Measurements from ENCODE around the gene PIAS1.

- TF ChIP-seq CTCF (IDR thresholded peaks at IDR 0.05) (no peak), POLR2A (IDR thresholded peaks at IDR 0.05; ENCODE audit: low read length) (no peak), RAD21 (conservative IDR thresholded peaks at IDR 0.05 in 1 of 2, IDR thresholded peaks at IDR 0.05 in 1 of 2) (no peak), ESRRA (IDR thresholded peaks at IDR 0.05; ENCODE audit: borderline replicate concordance, low read length) (no peak), NR3C1 (IDR thresholded peaks at IDR 0.05) (no peak), HOXA7 (CRISPR knock-in tag; IDR thresholded peaks at IDR 0.05) (no peak), MAZ (IDR thresholded peaks at IDR 0.05; ENCODE audit: borderline replicate concordance, low read depth, low read length) (no peak), CHD2 (IDR thresholded peaks at IDR 0.05; ENCODE audit: low read length, partially characterized antibody) (no peak), RNF2 (IDR thresholded peaks at IDR 0.05; ENCODE audit: borderline replicate concordance, low read depth) (no peak), HDAC2 (IDR thresholded peaks at IDR 0.05) (no peak), KDM5A (IDR thresholded peaks at IDR 0.05) (no peak), REST (IDR thresholded peaks at IDR 0.05) (no peak)
- TF ChIP-seq, protein P1, sequence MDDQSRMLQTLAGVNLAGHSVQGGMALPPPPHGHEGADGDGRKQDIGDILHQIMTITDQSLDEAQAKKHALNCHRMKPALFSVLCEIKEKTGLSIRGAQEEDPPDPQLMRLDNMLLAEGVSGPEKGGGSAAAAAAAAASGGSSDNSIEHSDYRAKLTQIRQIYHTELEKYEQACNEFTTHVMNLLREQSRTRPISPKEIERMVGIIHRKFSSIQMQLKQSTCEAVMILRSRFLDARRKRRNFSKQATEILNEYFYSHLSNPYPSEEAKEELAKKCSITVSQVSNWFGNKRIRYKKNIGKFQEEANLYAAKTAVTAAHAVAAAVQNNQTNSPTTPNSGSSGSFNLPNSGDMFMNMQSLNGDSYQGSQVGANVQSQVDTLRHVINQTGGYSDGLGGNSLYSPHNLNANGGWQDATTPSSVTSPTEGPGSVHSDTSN (IDR thresholded peaks at IDR 0.05): no peak
Measured at GRCh38 chr15:68205558-68205944, 151.4 kb downstream of the PIAS1 start.
